ENCODE measurements around the gene TRIM52. TPM values are rescaled to one million over a fixed set of nuclear protein-coding genes. Genes with fewer than 3 reads are reported as not detected.
"Not testable (repeated sequence)": the region's sequence is repeated elsewhere in the genome, so short reads cannot be mapped to it uniquely, and the experiment has no call there.

TRIM52 gene
- total RNA-seq (2012; rRNA removed): 5.2 and 10.1 TPM in 2 replicates

DNA sequence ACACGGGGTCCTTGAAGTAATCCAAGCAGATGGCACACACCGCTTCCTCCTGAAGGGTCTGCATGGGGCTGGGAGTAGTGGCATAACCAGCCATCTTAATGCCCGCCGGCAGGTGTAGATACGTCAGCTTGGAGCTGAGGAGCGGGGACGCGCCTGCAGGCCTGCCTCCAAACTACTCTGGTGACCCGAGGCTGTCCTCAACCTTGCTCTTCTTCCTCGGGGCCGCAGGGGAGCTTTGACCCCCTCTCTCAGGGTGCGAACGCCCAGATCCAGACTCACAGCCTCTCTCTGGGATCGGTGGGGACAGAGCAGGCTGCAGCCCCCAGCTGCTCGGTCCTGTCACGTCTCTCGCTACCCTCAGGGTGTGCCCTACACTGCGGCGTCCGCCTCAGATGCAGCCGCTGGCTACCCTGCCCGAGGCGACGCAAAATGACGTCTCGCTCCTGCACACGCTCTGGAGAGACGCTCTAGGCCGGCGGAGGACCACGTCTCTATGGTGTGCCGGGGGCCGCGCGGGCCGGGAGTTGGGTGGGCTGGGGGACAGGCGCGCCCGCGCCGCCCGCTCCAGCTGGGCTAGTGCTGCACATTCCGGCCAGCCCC, at the start of gene TRIM52:
Gene TRIM52 (minus strand): TSS at position 424 of the 600 bp plus-strand sequence. CDS start 330 bp downstream, at position 94.
- H3K4me3 ChIP-seq (ENCODE audit: low read length): peak within 1 kb of the TSS; percentile 86
- peaks cover 34% of the 10 kb centered on the region for H3K4me1 ChIP-seq (ENCODE audit: control insufficient read depth, insufficient read depth, low read length)
- peaks cover 12% of the 10 kb centered on the region for H3K36me3 ChIP-seq (ENCODE audit: insufficient read depth, low read length)
- H3K9ac ChIP-seq (ENCODE audit: low read depth, low read length): peak within 1 kb of the TSS; percentile 100
- H3K27me3 ChIP-seq (ENCODE audit: control insufficient read depth, insufficient read depth, low read length): no peaks in the 10 kb centered on the region
- no peaks in the 10 kb centered on the region for H3K9me3 ChIP-seq (replicated peaks; ENCODE audit: low read length)
- peak within 1 kb of the TSS; percentile 97 for H3K4me2 ChIP-seq (ENCODE audit: low read length)

DNA sequence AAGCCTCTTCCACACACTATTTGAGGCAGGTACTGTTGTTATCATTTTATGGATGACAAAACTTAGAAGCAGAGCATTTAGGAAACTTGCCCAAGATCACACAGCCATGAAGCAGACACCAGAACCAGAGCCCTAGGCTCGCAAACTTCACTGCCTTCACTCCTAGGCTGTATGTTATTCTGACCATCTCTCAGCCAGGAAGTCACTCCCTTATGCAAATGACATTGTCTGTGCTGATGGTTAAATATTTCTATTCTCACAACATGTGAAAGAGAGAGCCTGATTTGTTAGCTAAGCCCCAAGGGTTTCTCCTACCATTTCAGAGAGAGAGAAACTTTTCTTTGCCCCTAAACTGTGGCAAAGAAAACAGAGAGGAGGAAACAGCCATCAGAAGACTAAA, 26.4 kb upstream of the TRIM52 start:
- not testable (repeated sequence) for H3K27me3 ChIP-seq (ENCODE audit: control insufficient read depth, insufficient read depth, low read length); H3K4me1 ChIP-seq (ENCODE audit: control insufficient read depth, insufficient read depth, low read length); H3K4me3 ChIP-seq (ENCODE audit: low read length); H3K36me3 ChIP-seq (ENCODE audit: insufficient read depth, low read length); H3K4me2 ChIP-seq (ENCODE audit: low read length); H3K9ac ChIP-seq (ENCODE audit: low read depth, low read length); H3K9me3 ChIP-seq (replicated peaks; ENCODE audit: low read length)

- H3K9me3 ChIP-seq (replicated peaks; ENCODE audit: low read length); H3K4me2 ChIP-seq (ENCODE audit: low read length); H3K4me1 ChIP-seq (ENCODE audit: control insufficient read depth, insufficient read depth, low read length); H3K36me3 ChIP-seq (ENCODE audit: insufficient read depth, low read length); H3K4me3 ChIP-seq (ENCODE audit: low read length); H3K9ac ChIP-seq (ENCODE audit: low read depth, low read length); H3K27me3 ChIP-seq (ENCODE audit: control insufficient read depth, insufficient read depth, low read length): not testable (repeated sequence)
These were observed 25.2 kb upstream of the TRIM52 start for GRCh38 chr5:181285962-181286705.

- H3K9ac ChIP-seq (ENCODE audit: low read depth, low read length); H3K36me3 ChIP-seq (ENCODE audit: insufficient read depth, low read length); H3K27me3 ChIP-seq (ENCODE audit: control insufficient read depth, insufficient read depth, low read length); H3K4me2 ChIP-seq (ENCODE audit: low read length); H3K9me3 ChIP-seq (replicated peaks; ENCODE audit: low read length); H3K4me1 ChIP-seq (ENCODE audit: control insufficient read depth, insufficient read depth, low read length); H3K4me3 ChIP-seq (ENCODE audit: low read length): not testable (repeated sequence)
These were observed 23.2 kb upstream of the TRIM52 start for GRCh38 chr5:181283841-181284755.

GRCh38 chr5:181283347-181283746, 22.4 kb upstream of the TRIM52 start:
- Histone ChIP-seq H3K4me1 (ENCODE audit: control insufficient read depth, insufficient read depth, low read length) (no peaks in the 10 kb centered on the region), H3K9ac (ENCODE audit: low read depth, low read length) (no peak overlapping the region), H3K36me3 (ENCODE audit: insufficient read depth, low read length) (no peaks in the 10 kb centered on the region), H3K4me3 (ENCODE audit: low read length) (no peak overlapping the region), H3K27me3 (ENCODE audit: control insufficient read depth, insufficient read depth, low read length) (no peaks in the 10 kb centered on the region), H3K9me3 (replicated peaks; ENCODE audit: low read length) (no peaks in the 10 kb centered on the region), H3K4me2 (ENCODE audit: low read length) (no peak overlapping the region)

- H3K9ac ChIP-seq (ENCODE audit: low read depth, low read length): no peak overlapping the region
- no peak overlapping the region for H3K4me2 ChIP-seq (ENCODE audit: low read length)
- no peak overlapping the region for H3K4me3 ChIP-seq (ENCODE audit: low read length)
- no peaks in the 10 kb centered on the region for H3K4me1 ChIP-seq (ENCODE audit: control insufficient read depth, insufficient read depth, low read length)
- H3K36me3 ChIP-seq (ENCODE audit: insufficient read depth, low read length): no peaks in the 10 kb centered on the region
- H3K27me3 ChIP-seq (ENCODE audit: control insufficient read depth, insufficient read depth, low read length): no peaks in the 10 kb centered on the region
- H3K9me3 ChIP-seq (replicated peaks; ENCODE audit: low read length): no peaks in the 10 kb centered on the region
These were observed 21.9 kb upstream of the TRIM52 start for GRCh38 chr5:181282874-181283273.

GRCh38 chr5:181282415-181282814, 21.5 kb upstream of the TRIM52 start:
- not testable (repeated sequence) for H3K4me1 ChIP-seq (ENCODE audit: control insufficient read depth, insufficient read depth, low read length); H3K36me3 ChIP-seq (ENCODE audit: insufficient read depth, low read length); H3K9me3 ChIP-seq (replicated peaks; ENCODE audit: low read length); H3K4me3 ChIP-seq (ENCODE audit: low read length); H3K27me3 ChIP-seq (ENCODE audit: control insufficient read depth, insufficient read depth, low read length); H3K4me2 ChIP-seq (ENCODE audit: low read length); H3K9ac ChIP-seq (ENCODE audit: low read depth, low read length)

DNA sequence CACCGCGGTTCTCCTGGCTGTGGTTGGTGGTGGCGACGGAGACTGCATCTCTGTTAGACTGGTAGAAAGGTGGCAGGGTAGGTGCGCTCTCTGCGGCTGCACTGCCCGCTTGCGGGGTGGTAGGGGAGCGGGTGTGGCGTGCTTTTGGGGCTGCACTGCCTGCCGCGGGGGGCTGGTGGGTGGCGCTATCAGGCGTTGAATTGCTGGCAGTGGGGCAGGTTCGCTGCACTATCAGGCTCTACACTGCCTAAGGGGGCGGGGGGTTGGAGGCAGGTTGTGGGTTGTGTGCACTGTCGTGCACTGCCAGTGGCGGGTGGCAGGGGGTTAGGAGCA, 21.0 kb upstream of the TRIM52 start:
- no peak overlapping the region for H3K4me3 ChIP-seq (ENCODE audit: low read length)
- H3K27me3 ChIP-seq (ENCODE audit: control insufficient read depth, insufficient read depth, low read length): no peaks in the 10 kb centered on the region
- no peak overlapping the region for H3K9ac ChIP-seq (ENCODE audit: low read depth, low read length)
- H3K9me3 ChIP-seq (replicated peaks; ENCODE audit: low read length): no peaks in the 10 kb centered on the region
- no peak overlapping the region for H3K4me2 ChIP-seq (ENCODE audit: low read length)
- no peaks in the 10 kb centered on the region for H3K4me1 ChIP-seq (ENCODE audit: control insufficient read depth, insufficient read depth, low read length)
- no peaks in the 10 kb centered on the region for H3K36me3 ChIP-seq (ENCODE audit: insufficient read depth, low read length)

DNA sequence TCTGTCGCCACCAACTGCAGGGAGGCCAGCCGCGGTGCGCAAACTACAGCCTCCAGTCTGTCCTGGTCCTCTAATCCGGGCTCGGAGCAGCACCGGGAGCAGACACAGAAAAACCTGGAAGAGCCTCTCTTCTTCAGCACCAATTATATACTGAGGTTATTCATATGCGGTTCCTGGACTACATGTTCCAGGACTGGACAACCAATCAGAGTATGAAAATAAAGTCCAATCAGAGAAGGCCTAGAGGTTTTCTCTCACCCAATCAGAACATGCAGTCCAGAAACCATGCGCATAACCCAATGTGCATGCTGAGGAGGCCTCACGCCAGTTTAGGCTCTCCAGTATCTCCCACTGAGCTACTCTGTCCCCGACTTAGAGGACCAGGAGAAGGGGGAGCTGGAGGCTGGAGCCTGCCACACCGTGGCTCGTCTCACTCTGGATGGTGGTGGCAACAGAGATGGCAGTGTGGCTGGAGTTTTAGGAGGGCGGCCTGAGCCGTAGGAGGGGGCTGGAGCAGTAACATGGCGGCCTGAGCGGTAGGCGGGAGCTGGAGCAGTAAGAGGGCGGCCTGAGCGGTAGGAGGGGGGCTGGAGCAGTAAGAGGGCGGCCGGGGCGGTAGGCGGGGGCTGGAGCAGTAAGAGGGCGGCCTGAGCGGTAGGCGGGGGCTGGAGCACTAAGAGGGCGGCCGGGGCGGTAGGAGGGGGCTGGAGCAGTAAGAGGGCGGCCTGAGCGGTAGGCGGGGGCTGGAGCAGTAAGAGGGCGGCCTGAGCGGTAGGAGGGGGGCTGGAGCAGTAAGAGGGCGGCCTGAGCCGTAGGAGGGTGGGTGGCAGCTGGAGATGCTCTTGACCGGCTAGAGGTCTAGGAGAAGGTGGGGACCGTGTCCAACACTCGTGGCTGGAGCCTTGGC, 20.4 kb upstream of the TRIM52 start:
- H3K27me3 ChIP-seq (ENCODE audit: control insufficient read depth, insufficient read depth, low read length): no peaks in the 10 kb centered on the region
- no peaks in the 10 kb centered on the region for H3K4me1 ChIP-seq (ENCODE audit: control insufficient read depth, insufficient read depth, low read length)
- H3K4me3 ChIP-seq (ENCODE audit: low read length): no peak overlapping the region
- H3K4me2 ChIP-seq (ENCODE audit: low read length): no peak overlapping the region
- no peaks in the 10 kb centered on the region for H3K9me3 ChIP-seq (replicated peaks; ENCODE audit: low read length)
- H3K9ac ChIP-seq (ENCODE audit: low read depth, low read length): no peak overlapping the region
- no peaks in the 10 kb centered on the region for H3K36me3 ChIP-seq (ENCODE audit: insufficient read depth, low read length)

- no peaks in the 10 kb centered on the region for H3K36me3 ChIP-seq (ENCODE audit: insufficient read depth, low read length)
- H3K9ac ChIP-seq (ENCODE audit: low read depth, low read length): no peak overlapping the region
- no peak overlapping the region for H3K4me3 ChIP-seq (ENCODE audit: low read length)
- no peaks in the 10 kb centered on the region for H3K9me3 ChIP-seq (replicated peaks; ENCODE audit: low read length)
- no peaks in the 10 kb centered on the region for H3K27me3 ChIP-seq (ENCODE audit: control insufficient read depth, insufficient read depth, low read length)
- H3K4me2 ChIP-seq (ENCODE audit: low read length): no peak overlapping the region
- no peaks in the 10 kb centered on the region for H3K4me1 ChIP-seq (ENCODE audit: control insufficient read depth, insufficient read depth, low read length)
These were observed 19.4 kb upstream of the TRIM52 start for GRCh38 chr5:181280251-181280762.

- not testable (repeated sequence) for H3K9me3 ChIP-seq (replicated peaks; ENCODE audit: low read length); H3K36me3 ChIP-seq (ENCODE audit: insufficient read depth, low read length); H3K9ac ChIP-seq (ENCODE audit: low read depth, low read length); H3K4me2 ChIP-seq (ENCODE audit: low read length); H3K4me1 ChIP-seq (ENCODE audit: control insufficient read depth, insufficient read depth, low read length); H3K27me3 ChIP-seq (ENCODE audit: control insufficient read depth, insufficient read depth, low read length); H3K4me3 ChIP-seq (ENCODE audit: low read length)
These were observed 12.4 kb upstream of the TRIM52 start for GRCh38 chr5:181273433-181273744.

Data from skeletal muscle satellite cell (primary cell).